ENCODE measurements around the gene TIMM10.

The TIMM10 gene

DNA sequence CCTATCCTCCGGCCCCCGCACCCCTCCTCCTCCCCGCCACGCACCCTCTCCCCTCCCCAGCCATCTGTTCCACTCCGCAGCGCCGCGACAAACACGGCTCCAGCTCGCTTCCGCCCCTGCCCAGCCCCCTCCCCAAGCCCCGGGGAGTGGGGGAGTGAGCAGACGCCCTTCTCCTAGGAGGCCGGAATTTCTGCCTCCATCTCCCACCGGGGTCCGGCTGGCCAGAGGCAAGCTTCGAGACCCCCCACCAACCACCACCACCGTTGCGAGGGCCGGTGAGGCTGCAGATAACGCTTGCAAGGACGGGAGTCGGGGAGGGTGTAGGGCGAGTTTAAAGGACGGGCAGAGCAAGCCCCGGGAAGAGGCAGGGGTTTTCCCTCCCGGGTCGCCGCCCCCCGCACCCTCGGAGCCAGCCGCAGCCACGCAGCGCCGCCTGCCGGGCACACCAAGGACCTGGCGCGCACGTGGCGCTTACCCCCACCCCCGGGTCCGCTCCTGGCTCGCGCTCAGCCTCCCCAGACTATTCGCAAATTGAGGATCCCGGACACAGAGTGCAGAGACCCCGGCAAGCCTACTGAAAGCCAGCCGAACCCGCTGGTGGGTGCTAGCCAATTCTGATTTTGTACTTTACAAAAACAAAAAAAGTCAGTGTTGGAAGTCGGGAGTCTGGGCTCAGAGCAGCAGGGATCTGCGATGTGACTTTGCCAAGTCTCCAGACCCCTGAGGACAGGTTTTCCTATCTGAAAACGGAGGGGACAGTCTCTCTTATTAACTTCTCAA is 47.6 kb downstream of the TIMM10 start:
- no peak for DNase-seq

DNA sequence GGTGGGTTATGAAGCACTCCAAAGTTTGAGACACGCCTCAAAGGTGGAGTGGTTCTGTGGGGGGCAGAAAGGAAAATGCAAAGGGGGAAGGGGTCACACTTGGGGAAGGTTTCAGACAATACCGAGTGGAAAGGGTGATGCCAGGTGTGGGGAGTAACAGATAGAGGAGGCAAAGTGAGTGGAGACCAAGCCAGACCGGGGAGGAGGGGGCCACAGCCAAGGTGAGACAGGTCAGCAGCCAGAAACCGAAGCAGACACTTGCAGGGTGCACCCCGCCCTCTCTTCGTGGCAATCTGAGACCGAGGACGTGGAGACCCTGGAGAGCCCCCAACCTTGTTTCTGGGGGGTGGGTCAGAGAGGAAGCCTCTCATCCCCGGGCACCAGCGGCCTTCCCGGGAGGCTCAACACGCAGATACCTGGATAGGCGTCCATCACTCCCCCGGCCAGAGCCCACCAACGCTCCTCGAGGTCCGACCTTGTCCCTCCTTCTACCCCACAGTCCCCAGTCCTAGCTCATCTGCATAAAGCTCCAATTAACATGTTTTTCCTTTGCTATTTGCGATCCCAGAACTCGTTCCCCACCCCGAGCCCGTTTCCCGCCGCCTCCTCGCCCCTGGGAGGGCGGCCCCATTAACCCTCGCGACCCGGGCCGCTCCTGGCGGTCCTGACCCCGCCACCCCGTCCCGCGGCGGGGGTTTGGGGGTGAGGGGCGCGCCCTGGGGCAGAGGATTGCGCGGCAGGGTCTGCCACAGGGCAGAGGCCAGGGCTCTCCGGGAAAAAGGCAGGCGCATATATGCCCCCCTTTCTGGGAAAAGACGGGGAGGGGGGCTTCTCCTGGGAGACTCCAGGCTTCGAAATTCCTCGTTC is 48.4 kb downstream of the TIMM10 start:
- DNase-seq, result no peak

DNA sequence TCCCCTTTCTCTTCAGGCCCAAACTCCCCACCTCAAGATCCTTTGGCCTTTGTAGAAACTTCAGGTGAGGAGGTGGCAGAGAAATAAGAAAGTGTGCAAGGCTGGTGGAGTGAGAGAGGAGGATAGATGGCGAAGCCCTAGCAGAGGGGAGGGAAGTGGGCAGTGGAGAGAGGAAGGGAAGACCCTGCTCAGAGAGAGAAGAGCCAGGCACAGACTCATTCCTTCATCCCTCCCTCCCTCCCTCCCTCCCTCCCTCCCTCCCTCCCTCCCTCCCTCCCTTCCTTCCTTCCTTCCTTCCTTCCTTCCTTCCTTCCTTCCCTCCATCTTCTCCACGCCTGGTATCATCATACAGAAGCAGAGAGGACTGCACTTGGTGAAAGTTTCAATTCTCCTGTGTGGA is 49.2 kb downstream of the TIMM10 start:
- no peak for DNase-seq

DNA sequence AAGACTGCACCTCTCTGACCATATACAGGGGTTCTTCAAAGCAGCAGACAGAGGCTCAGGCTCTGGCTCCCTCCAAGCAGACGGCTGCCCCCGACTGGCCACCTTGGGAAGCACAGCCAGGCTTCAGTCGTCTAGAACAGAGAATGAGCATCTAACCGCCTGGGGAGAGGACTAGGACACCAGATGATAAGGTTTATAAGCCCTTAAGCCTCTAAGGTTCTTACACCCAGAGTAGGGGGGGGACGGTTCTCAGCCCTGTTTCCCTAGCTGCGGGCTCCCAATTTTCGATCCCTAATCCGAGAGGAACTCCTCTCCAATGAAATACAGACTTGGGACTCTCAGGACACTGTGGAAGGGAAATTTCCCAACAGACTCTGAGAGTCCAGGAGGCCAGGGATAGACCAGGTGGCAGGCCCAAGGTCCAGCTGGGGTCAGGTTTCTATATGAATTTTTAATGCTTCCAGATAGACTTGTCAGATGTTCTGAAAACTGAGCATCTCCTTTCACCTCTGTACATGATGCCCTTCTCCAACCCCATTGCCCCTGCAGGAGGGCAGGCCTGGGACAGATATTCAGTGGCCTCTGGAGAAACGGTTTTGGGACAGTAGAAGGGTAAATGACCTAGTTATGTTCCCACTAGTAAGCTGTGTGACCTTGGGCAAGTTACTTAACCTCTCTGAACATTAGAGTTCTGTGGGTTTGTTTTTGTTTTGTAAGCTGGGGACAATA is 50.0 kb downstream of the TIMM10 start:
- DNase-seq, result peak; percentile 32

DNA sequence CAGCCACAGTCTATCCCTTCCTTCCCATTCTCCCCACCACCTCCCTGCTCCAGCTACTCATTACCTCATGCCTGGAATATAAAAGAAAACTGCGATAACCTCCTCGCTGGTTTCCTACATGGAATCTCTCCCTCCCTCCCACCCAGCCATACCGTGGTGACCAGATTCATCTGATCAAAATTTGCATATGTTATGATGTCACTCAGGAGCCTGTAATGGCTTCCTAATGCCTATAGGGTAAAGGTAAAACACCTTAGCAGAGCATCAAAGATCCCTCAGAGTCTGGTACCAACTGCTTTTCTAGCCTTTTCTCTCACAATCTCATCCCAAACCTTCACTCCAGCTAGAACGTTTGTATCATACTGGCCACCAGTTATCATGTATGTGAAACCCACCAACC is 50.6 kb downstream of the TIMM10 start:
- DNase-seq, result no peak

DNA sequence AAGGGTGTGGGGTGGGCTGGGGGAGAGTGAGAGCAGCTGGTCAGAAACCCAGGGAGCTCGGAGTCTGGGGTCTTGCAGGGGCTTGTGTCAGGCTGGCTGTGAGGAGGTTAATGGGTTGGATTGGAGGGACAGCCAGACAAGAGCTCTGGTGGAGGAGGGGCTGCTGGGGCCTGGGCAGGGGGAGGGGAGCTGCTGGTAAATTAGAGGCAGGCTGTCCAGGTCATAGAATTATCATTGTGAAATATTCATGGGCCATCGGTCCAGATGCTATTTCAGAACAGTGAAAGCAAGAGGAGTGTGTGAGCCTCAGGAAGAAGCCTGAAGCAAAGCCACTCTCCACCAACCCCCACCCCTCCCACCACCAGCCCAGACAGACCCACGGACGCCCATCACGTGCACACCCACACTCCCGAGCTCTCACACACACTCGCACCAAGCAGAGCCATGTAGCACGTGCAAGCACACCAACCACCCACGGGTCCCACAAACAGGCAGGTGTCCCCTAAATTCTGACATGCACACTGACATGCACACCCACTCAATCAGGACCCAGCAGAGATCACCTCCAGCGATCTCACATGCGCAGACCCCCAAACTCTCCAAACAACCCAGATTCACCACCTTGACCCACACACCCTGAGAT is 51.4 kb downstream of the TIMM10 start:
- DNase-seq, result no peak

Measured in midbrain (tissue), 1 donor.